Measurements from ENCODE around the gene SEMA4G.

DNA sequence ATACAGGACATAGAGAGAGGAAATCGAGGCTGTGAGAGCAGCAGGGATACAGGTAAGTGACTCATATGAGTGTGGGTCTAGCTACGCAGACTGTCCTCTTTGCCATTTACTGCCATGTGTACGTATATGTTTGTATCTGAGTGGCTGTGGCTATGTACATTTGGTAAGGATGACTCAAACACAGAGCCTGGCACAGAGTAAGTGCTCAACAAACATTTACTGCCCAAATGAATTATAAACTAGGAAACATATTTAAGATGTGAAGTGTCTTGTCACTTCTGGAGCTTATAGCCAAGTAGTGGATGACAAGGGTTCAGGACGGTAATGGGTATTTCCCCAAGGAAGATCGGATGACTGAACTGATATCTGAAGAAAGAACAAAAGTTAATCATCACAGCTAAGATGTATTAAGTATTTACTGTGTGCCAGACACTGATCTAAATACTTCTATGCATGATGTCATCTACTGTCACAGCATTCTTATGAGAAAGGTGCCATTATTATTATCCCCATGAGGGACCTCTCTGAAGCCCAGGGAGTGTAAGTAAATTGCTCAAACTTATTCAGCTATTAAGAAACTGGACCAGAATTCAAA, 12.0 kb downstream of the SEMA4G start:
- TF ChIP-seq CTCF (IDR thresholded peaks at IDR 0.05) (no peak), POLR2AphosphoS5 (IDR thresholded peaks at IDR 0.05; ENCODE audit: low read depth, low read length) (no peak)
